B cell (primary cell): ENCODE results near the gene CAGE1. TPM values are rescaled to one million over a fixed set of nuclear protein-coding genes. Genes with fewer than 3 reads are reported as not detected.
"Not testable (repeated sequence)": the region's sequence is repeated elsewhere in the genome, so short reads cannot be mapped to it uniquely, and the experiment has no call there.

Experiments
- ATAC-seq: fragments of 200-7000 bp; cut with Tn5 transposase; one replicate; pipeline ENCODE4 v1.10.0; 2021; ENCODE audit warnings: low read depth, mild to moderate bottlenecking, moderate number of reproducible peaks, moderate library complexity
- CTCF ChIA-PET: fragments of 350-600 bp; sonication (Branson Sonifier 250); formaldehyde crosslinking; loops from one replicate; lab custom pipeline; 2021; ENCODE audit warnings: antibody characterized with exemption, inconsistent platforms; lab: Charles Lee
- POLR2A ChIA-PET: fragments of 350-600 bp; sonication (Branson Sonifier 250); formaldehyde crosslinking; loops from one replicate; lab custom pipeline; 2021; ENCODE audit warnings: antibody characterized with exemption; lab: Charles Lee
- DNase-seq: peaks from one replicate; pipeline ENCODE4 v3.0.0; 2013
- H2AFZ ChIP-seq: 2 replicates; pipeline ENCODE4 v1.6.1; 2012; ENCODE audit warnings: mild to moderate bottlenecking, low read depth, low read length; ENCODE audit not compliant: insufficient read depth, poor library complexity, severe bottlenecking
- H3K27ac ChIP-seq, 2 donors: 1 replicate in 1 of 2; 2 replicates in 1 of 2; pipeline ENCODE4 v1.5.1; 2012 to 2013; ENCODE audit warnings: low read length in 2 of 2, mild to moderate bottlenecking in 2 of 2, moderate library complexity in 1 of 2
- H3K27me3 ChIP-seq, 4 experiments: fragments of 200-600 bp in 1 of 4; sonication (generic) in 1 of 4; replicated peaks in 1 of 4; 1 replicate in 2 of 4; 2 replicates in 2 of 4; pipeline versions ENCODE4 v1.6.1 to v1.7.0; 2013 to 2016; ENCODE audit warnings: low read length in 3 of 4, mild to moderate bottlenecking in 2 of 4, mixed read lengths in 1 of 4, moderate library complexity in 1 of 4; ENCODE audit not compliant: insufficient read depth in 4 of 4, control insufficient read depth in 3 of 4; ENCODE audit errors: control extremely low read depth in 1 of 4
- H3K36me3 ChIP-seq, 2 experiments: replicated peaks in 1 of 2; 1 replicate in 1 of 2; 2 replicates in 1 of 2; pipeline versions ENCODE4 v1.6.1 to v1.7.1; 2013; ENCODE audit warnings: low read length in 1 of 2; ENCODE audit not compliant: insufficient read depth in 2 of 2, control insufficient read depth in 1 of 2; ENCODE audit errors: control extremely low read depth in 1 of 2, extremely low read depth in 1 of 2
- H3K4me1 ChIP-seq, 2 donors: fragments of 200-600 bp in 1 of 2; sonication (generic) in 1 of 2; 1 replicate in 1 of 2; 2 replicates in 1 of 2; pipeline versions ENCODE4 v1.5.1 to v1.6.1; 2013 to 2017; ENCODE audit warnings: low read length in 2 of 2; ENCODE audit not compliant: control insufficient read depth in 2 of 2, insufficient read depth in 2 of 2
- H3K4me2 ChIP-seq: replicated peaks from 2 replicates; pipeline ENCODE3; 2012; ENCODE audit warnings: mild to moderate bottlenecking, low read depth, low read length; ENCODE audit not compliant: poor library complexity, severe bottlenecking
- H3K4me3 ChIP-seq, 5 experiments: fragments of 200-600 bp in 1 of 5; sonication (generic) in 1 of 5; 1 replicate in 3 of 5; 2 replicates in 2 of 5; pipeline versions ENCODE4 v1.5.1 to v1.7.0; 2011 to 2016; ENCODE audit warnings: low read length in 4 of 5, mild to moderate bottlenecking in 4 of 5, low read depth in 2 of 5, control low read depth in 1 of 5, moderate library complexity in 1 of 5; ENCODE audit not compliant: insufficient read depth in 1 of 5; ENCODE audit errors: control extremely low read depth in 1 of 5, extremely low read depth in 1 of 5
- H3K79me2 ChIP-seq: fragments of 200-600 bp; sonication (generic); one replicate; pipeline ENCODE4 v1.6.0; 2016; ENCODE audit warnings: low read length; ENCODE audit not compliant: control insufficient read depth, insufficient read depth
- H3K9ac ChIP-seq: fragments of 200-600 bp; sonication (generic); 2 replicates; pipeline ENCODE4 v1.6.1; 2017; ENCODE audit warnings: mild to moderate bottlenecking, low read length, moderate library complexity
- H3K9me3 ChIP-seq, 3 donors: one replicate each; pipeline versions ENCODE4 v1.6.1 to v1.7.1; 2013; ENCODE audit warnings: low read length in 2 of 3; ENCODE audit not compliant: control insufficient read depth in 2 of 3, insufficient read depth in 1 of 3; ENCODE audit errors: control extremely low read depth in 1 of 3
- H4K20me1 ChIP-seq: 2 replicates; pipeline ENCODE4 v1.6.0; 2012; ENCODE audit warnings: mild to moderate bottlenecking, low read length; ENCODE audit not compliant: insufficient read depth, control insufficient read depth, poor library complexity, severe bottlenecking
- H3K27ac Mint-ChIP-seq: one replicate; pipeline ENCODE4 v1.8.0; 2021; ENCODE audit warnings: mixed read lengths
- H3K27me3 Mint-ChIP-seq: one replicate; pipeline ENCODE4 v1.8.0; 2021; ENCODE audit warnings: mixed read lengths
- H3K4me1 Mint-ChIP-seq: one replicate; pipeline ENCODE4 v1.8.0; 2021; ENCODE audit warnings: mixed read lengths
- H3K4me3 Mint-ChIP-seq: one replicate; pipeline ENCODE4 v1.8.0; 2021; ENCODE audit warnings: mixed read lengths
- H3K9me3 Mint-ChIP-seq: one replicate; pipeline ENCODE4 v1.8.0; 2022; ENCODE audit warnings: mixed read lengths; ENCODE audit not compliant: insufficient read depth
- CTCF ChIP-seq: fragments of 200-600 bp; IDR thresholded peaks from one replicate; pipeline ENCODE4 v1.8.0; 2022; ENCODE audit warnings: antibody characterized with exemption, mild to moderate bottlenecking
- EZH2 ChIP-seq: IDR thresholded peaks from 2 replicates; pipeline ENCODE4 v1.6.1; 2012; ENCODE audit warnings: borderline replicate concordance, low read depth, mild to moderate bottlenecking, moderate library complexity, low read length; ENCODE audit not compliant: insufficient read depth, poor library complexity, severe bottlenecking
- WGBS: methylation state at CpG from one replicate; pipeline ENCODE4 v1.1.5; 2013; ENCODE audit warnings: missing lambda C conversion rate; ENCODE audit not compliant: insufficient coverage; 5-methylcytosine and 5-hydroxymethylcytosine counted together
- intact Hi-C: fragments of 100-400 bp; cut with micrococcal nuclease; formaldehyde crosslinking; loops from one replicate; pipeline ENCODE4 v1.10.0; 2022
- polyA plus RNA-seq: library from polyadenylated mRNA; depleted of rRNA; stranded (reverse); fragments of >200 nt; gene quantifications from 2 replicates; pipeline ENCODE4 v1.2.3, GENCODE V29; 2012
- total RNA-seq, 2 donors: library from RNA; stranded (reverse); fragments of 120-200 nt in 1 of 2; gene quantifications; 1 replicate in 1 of 2; 2 replicates in 1 of 2; pipeline versions ENCODE4 v1.2.3 to v1.2.4, GENCODE V29; 2013 to 2022

Gene CAGE1
- total and polyA plus RNA-seq, 2 donors (not counting 1 experiment from before 2014, with no cell fraction given) = 0.13 to 0.34 TPM

GRCh38 chr6:7324520-7324919 lies 65.0 kb downstream of the CAGE1 start:
- intact Hi-C loops = no loop called here
- no peaks in the 10 kb centered on the region for H3K9me3 Mint-ChIP-seq

GRCh38 chr6:7323074-7323473 lies 66.5 kb downstream of the CAGE1 start:
- Histone ChIP-seq H3K79me2 (no peaks in the 10 kb centered on the region), H2AFZ (no peak overlapping the region), H3K27ac (no peak overlapping the region), H3K4me1 (peaks cover 9 to 12% of the 10 kb centered on the region in 2 donors), H3K27me3 (no peaks in the 10 kb centered on the region), H3K9ac (no peak overlapping the region), H3K4me2 (no peak overlapping the region), H3K9me3 (no peaks in the 10 kb centered on the region), H4K20me1 (no peaks in the 10 kb centered on the region), H3K36me3 (no peaks in the 10 kb centered on the region), H3K4me3 (no peak overlapping the region)
- no peak overlapping the region for H3K27ac Mint-ChIP-seq
- H3K9me3 Mint-ChIP-seq = no peaks in the 10 kb centered on the region
- H3K4me1 Mint-ChIP-seq = peaks cover 19% of the 10 kb centered on the region
- no peak overlapping the region for H3K4me3 Mint-ChIP-seq
- no peak for ATAC-seq
- intact Hi-C loops = no loop called here
- H3K27me3 Mint-ChIP-seq = peaks cover 3% of the 10 kb centered on the region
- POLR2A ChIA-PET = no interaction called here
- TF ChIP-seq CTCF (no peak), EZH2 (no peak)
- no peak for DNase-seq
- CTCF ChIA-PET = no interaction called here

More at GRCh38 chr6:7324520-7324919, 65.0 kb downstream of the CAGE1 start:
- Histone ChIP-seq H3K4me2 (peak overlapping the region; percentile 61), H3K27me3 (no peaks in the 10 kb centered on the region), H3K36me3 (no peaks in the 10 kb centered on the region), H3K9ac (peak overlapping the region; percentile 44), H3K9me3 (no peaks in the 10 kb centered on the region), H4K20me1 (no peaks in the 10 kb centered on the region), H2AFZ (peak overlapping the region; percentile 75), H3K4me3 (peak overlapping the region in 2 of 5 experiments; percentile 0 to 5), H3K4me1 (peaks cover 9 to 12% of the 10 kb centered on the region in 2 donors), H3K27ac (peak overlapping the region in 1 of 2 donors; percentile 53), H3K79me2 (no peaks in the 10 kb centered on the region)
- TF ChIP-seq CTCF (no peak), EZH2 (no peak)
- Mint-ChIP-seq H3K27ac (peak overlapping the region; percentile 66), H3K4me3 (peak overlapping the region; percentile 32), H3K4me1 (peaks cover 19% of the 10 kb centered on the region), H3K27me3 (peaks cover 3% of the 10 kb centered on the region)
- CTCF ChIA-PET = interaction anchor here (0.9 to 1.0 kb wide), 3 partner anchors 10 to 47 kb away, joined by 3 to 5 read pairs (median 3); no protein-coding TSS in a partner anchor
- DNase-seq = peak; percentile 70
- 4% methylated on average over 6 of the region's 7 CpGs for WGBS
- POLR2A ChIA-PET = interaction anchor here (0.8 kb wide), 1 partner anchor 65 kb away, joined by 3 read pairs; the partner anchor contains the start of genes CAGE1 and RIOK1
- ATAC-seq = peak; percentile 90

- H3K27me3 Mint-ChIP-seq, H3K36me3 ChIP-seq, H3K4me2 ChIP-seq, H3K79me2 ChIP-seq, H3K9ac ChIP-seq, H3K9me3 ChIP-seq, H4K20me1 ChIP-seq, H3K27me3 ChIP-seq, intact Hi-C loops, H3K4me3 ChIP-seq, H3K27ac Mint-ChIP-seq, CTCF ChIA-PET, POLR2A ChIA-PET, ATAC-seq, H3K27ac ChIP-seq, DNase-seq, H3K4me3 Mint-ChIP-seq, H2AFZ ChIP-seq, H3K9me3 Mint-ChIP-seq: not testable (repeated sequence)
- WGBS = 82% methylated on average over 4 of the region's 6 CpGs
- peaks cover 9 to 12% of the 10 kb centered on the region in 2 donors for H3K4me1 ChIP-seq
- H3K4me1 Mint-ChIP-seq = peaks cover 19% of the 10 kb centered on the region
Observed at GRCh38 chr6:7321866-7322265, 67.7 kb downstream of the CAGE1 start.
